PC-3 (cell line): Measurements from ENCODE around the gene ACOT13. TPM values are rescaled to one million over a fixed set of nuclear protein-coding genes. Genes with fewer than 3 reads are reported as not detected.

ENCODE experiments used
- ATAC-seq: fragments of 200-7000 bp; cut with Tn5 transposase; 2 replicates; pipeline ENCODE4 v1.9.1; 2020; ENCODE audit warnings: mild to moderate bottlenecking, moderate library complexity
- BruUV-seq: library from RNA; stranded (reverse); fragments of 400-500 nt; replicated peaks from 2 replicates; lab custom pipeline; 2021; lab: Mats Ljungman, UMichigan
- CTCF ChIA-PET: fragments of 300-600 bp; sonication (Branson Sonifier 250); formaldehyde crosslinking; loops from one replicate; lab custom pipeline; 2022; ENCODE audit warnings: antibody characterized with exemption; lab: Charles Lee
- POLR2A ChIA-PET: fragments of 300-600 bp; sonication (Branson Sonifier 250); formaldehyde crosslinking; loops from one replicate; lab custom pipeline; 2022; ENCODE audit warnings: antibody characterized with exemption; ENCODE audit not compliant: unreplicated experiment; lab: Charles Lee
- DNase-seq: peaks from one replicate; pipeline ENCODE4 v3.0.0-alpha.2; 2015
- H2AFZ ChIP-seq: fragments of 300-600 bp; sonication (generic); 2 replicates; pipeline ENCODE4 v1.6.0; 2016; ENCODE audit warnings: antibody characterized with exemption, low read length
- H3F3A ChIP-seq: fragments of 300-600 bp; sonication (generic); one replicate; pipeline ENCODE4 v1.6.0; 2017; ENCODE audit warnings: antibody characterized with exemption, low read length, control low read depth, mild to moderate bottlenecking; ENCODE audit not compliant: unreplicated experiment
- H3K27ac ChIP-seq: fragments of 300-600 bp; sonication (generic); 2 replicates; pipeline ENCODE4 v1.5.1; 2016; ENCODE audit warnings: mild to moderate bottlenecking, low read length
- H3K27me3 ChIP-seq: fragments of 300-600 bp; sonication (generic); 2 replicates; pipeline ENCODE4 v1.6.1; 2016; ENCODE audit warnings: low read length, mixed read lengths
- H3K36me3 ChIP-seq: fragments of 300-600 bp; sonication (generic); 2 replicates; pipeline ENCODE4 v1.6.1; 2016; ENCODE audit warnings: low read depth, mixed run types, low read length, mixed read lengths
- H3K4me1 ChIP-seq: fragments of 300-600 bp; sonication (generic); 2 replicates; pipeline ENCODE4 v1.5.1; 2016; ENCODE audit warnings: low read length; ENCODE audit not compliant: insufficient read depth
- H3K4me2 ChIP-seq: fragments of 300-600 bp; sonication (generic); 2 replicates; pipeline ENCODE4 v1.6.0; 2016; ENCODE audit warnings: low read length
- H3K4me3 ChIP-seq: fragments of 300-600 bp; sonication (generic); 2 replicates; pipeline ENCODE4 v1.5.1; 2016; ENCODE audit warnings: mild to moderate bottlenecking, low read length, mixed read lengths
- H3K79me2 ChIP-seq: fragments of 300-600 bp; sonication (generic); 2 replicates; pipeline ENCODE4 v1.6.1; 2017; ENCODE audit warnings: low read length, mixed read lengths
- H3K9ac ChIP-seq: fragments of 300-600 bp; sonication (generic); 2 replicates; pipeline ENCODE4 v1.6.0; 2016; ENCODE audit warnings: mild to moderate bottlenecking, low read length
- H3K9me2 ChIP-seq: fragments of 300-600 bp; sonication (generic); replicated peaks from 2 replicates; pipeline ENCODE4 v1.6.1; 2016; ENCODE audit warnings: mixed run types, low read length, mixed read lengths
- H3K9me3 ChIP-seq: fragments of 300-600 bp; sonication (generic); 2 replicates; pipeline ENCODE4 v1.6.1; 2016; ENCODE audit warnings: low read length, mixed read lengths
- H4K20me1 ChIP-seq: fragments of 300-600 bp; sonication (generic); 2 replicates; pipeline ENCODE4 v1.6.1; 2016; ENCODE audit warnings: low read length, mixed read lengths
- EZH2 ChIP-seq: fragments of 300-600 bp; sonication (generic); IDR thresholded peaks from one replicate; pipeline ENCODE4 v1.6.1; 2017; ENCODE audit warnings: antibody characterized with exemption, mild to moderate bottlenecking, low read length; ENCODE audit not compliant: unreplicated experiment
- EZH2phosphoT487 ChIP-seq: fragments of 300-600 bp; sonication (generic); IDR thresholded peaks from 2 replicates; pipeline ENCODE4 v1.6.1; 2018; ENCODE audit warnings: mild to moderate bottlenecking, antibody characterized with exemption, low read length, borderline replicate concordance
- intact Hi-C: fragments of 100-400 bp; cut with micrococcal nuclease; formaldehyde crosslinking; loops from 2 replicates; pipeline ENCODE4 v1.9.0; 2023
- total RNA-seq: library from RNA; depleted of rRNA; stranded (reverse); fragments of >200 nt; gene quantifications from 2 replicates; pipeline ENCODE4 v1.2.3, GENCODE V29; 2014
- TF ChIP-seq, protein P1 (sequence below): fragments of 300-600 bp; sonication (generic); conservative IDR thresholded peaks from 2 replicates; pipeline ENCODE4 v1.5.1; 2017; ENCODE audit warnings: antibody characterized with exemption, low read depth, mild to moderate bottlenecking, low read length

The ACOT13 gene
- total RNA-seq, 1 experiment from 2014 or later = 13.5 TPM

DNA sequence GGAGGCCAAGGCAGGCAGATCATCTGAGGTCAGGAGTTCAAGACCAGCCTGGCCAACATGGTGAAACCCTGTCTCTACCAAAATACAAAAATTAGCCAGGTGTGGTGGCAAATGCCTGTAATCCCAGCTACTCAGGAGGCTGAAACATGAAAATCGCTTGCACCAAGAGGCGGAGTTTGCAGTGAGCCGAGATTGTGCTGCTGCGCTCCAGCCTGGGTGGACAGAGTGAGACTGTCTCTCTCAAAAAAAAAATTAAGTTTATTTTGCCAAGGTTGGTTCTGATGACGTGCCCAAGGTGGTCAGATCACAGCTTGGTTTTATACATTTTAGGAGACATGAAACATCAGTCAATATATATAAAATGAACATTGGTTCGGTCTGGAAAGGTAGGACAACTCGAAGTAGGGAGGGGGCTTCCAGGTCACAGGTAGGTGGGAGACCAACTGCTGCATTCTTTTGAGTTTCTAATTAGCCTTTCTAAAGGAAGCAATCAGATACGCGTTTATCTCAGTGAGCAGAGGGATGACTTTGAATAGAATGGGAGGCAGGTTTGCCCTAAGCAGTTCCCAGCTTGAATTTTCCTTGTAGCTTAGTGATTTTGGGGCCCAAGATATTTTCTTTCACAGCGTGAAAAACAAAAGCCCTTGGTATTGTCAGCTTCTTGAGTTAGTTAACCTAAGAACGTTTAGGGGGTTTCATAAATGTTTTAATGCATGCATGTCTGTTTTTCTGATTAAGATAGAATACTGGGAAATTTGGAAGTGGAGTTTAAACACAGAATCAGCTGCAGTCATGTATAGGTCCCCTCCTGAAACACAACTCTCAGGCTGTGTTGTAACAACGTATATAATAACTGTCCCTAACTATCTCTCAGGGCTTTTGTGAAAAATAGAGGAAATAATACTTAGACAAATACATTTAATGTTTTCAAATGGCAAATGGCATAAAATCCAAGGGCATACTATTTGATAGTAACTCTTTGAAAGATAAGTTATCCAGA, 16.7 kb downstream of the ACOT13 start:
- no peak overlapping the region for H3K4me3 ChIP-seq
- ChIA-PET POLR2A (no interaction called here), CTCF (no interaction called here)
- DNase-seq (no peak), ATAC-seq (no peak)
- no peak for TF ChIP-seq EZH2
- TF ChIP-seq, protein P1, sequence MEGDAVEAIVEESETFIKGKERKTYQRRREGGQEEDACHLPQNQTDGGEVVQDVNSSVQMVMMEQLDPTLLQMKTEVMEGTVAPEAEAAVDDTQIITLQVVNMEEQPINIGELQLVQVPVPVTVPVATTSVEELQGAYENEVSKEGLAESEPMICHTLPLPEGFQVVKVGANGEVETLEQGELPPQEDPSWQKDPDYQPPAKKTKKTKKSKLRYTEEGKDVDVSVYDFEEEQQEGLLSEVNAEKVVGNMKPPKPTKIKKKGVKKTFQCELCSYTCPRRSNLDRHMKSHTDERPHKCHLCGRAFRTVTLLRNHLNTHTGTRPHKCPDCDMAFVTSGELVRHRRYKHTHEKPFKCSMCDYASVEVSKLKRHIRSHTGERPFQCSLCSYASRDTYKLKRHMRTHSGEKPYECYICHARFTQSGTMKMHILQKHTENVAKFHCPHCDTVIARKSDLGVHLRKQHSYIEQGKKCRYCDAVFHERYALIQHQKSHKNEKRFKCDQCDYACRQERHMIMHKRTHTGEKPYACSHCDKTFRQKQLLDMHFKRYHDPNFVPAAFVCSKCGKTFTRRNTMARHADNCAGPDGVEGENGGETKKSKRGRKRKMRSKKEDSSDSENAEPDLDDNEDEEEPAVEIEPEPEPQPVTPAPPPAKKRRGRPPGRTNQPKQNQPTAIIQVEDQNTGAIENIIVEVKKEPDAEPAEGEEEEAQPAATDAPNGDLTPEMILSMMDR = no peak
- no peak for TF ChIP-seq EZH2phosphoT487
- no peaks in the 10 kb centered on the region for H3K79me2 ChIP-seq
- no peaks in the 10 kb centered on the region for H4K20me1 ChIP-seq
- H3K9ac ChIP-seq = no peak overlapping the region
- H2AFZ ChIP-seq = no peak overlapping the region
- no peak overlapping the region for H3K4me2 ChIP-seq
- no peaks in the 10 kb centered on the region for H3K9me3 ChIP-seq
- BruUV-seq = no TSS peak
- intact Hi-C loops = no loop called here
- no peaks in the 10 kb centered on the region for H3K36me3 ChIP-seq
- no peaks in the 10 kb centered on the region for H3K9me2 ChIP-seq
- no peaks in the 10 kb centered on the region for H3F3A ChIP-seq
- H3K27ac ChIP-seq = no peak overlapping the region
- H3K4me1 ChIP-seq = no peaks in the 10 kb centered on the region
- H3K27me3 ChIP-seq = no peaks in the 10 kb centered on the region

DNA sequence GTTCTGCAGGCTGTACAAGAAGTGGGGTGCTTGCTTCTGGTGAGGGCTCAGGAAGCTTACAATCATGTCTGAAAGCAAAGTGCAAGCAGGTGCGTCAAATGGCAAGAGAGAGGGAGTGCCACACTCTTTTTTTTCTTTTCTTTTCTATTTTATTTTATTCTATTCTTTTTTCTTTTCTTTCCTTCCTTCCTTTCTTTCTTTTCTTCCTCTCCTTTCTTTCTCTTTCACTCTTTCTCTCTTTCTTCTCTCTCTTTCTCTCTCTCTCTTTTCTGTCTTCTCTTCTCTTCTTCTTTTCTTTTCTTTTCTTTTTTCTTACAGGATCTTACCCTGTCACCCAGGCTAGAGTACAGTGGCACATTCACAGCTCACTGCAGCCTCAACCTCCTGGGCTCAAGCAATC, 19.5 kb downstream of the ACOT13 start:
- Histone ChIP-seq H3K27me3 (no peaks in the 10 kb centered on the region), H2AFZ (no peak overlapping the region), H3K9ac (no peak overlapping the region), H3F3A (no peaks in the 10 kb centered on the region), H3K9me2 (no peaks in the 10 kb centered on the region), H3K4me3 (no peak overlapping the region), H3K79me2 (no peaks in the 10 kb centered on the region), H3K27ac (no peak overlapping the region), H3K36me3 (no peaks in the 10 kb centered on the region), H4K20me1 (no peaks in the 10 kb centered on the region), H3K4me2 (no peak overlapping the region), H3K4me1 (no peaks in the 10 kb centered on the region), H3K9me3 (no peaks in the 10 kb centered on the region)
- TF ChIP-seq EZH2 (no peak), EZH2phosphoT487 (no peak)
- TF ChIP-seq, protein P1 = no peak
- ChIA-PET CTCF (no interaction called here), POLR2A (no interaction called here)
- intact Hi-C loops = no loop called here
- DNase-seq = no peak
- no peak for ATAC-seq
- BruUV-seq = no TSS peak

DNA sequence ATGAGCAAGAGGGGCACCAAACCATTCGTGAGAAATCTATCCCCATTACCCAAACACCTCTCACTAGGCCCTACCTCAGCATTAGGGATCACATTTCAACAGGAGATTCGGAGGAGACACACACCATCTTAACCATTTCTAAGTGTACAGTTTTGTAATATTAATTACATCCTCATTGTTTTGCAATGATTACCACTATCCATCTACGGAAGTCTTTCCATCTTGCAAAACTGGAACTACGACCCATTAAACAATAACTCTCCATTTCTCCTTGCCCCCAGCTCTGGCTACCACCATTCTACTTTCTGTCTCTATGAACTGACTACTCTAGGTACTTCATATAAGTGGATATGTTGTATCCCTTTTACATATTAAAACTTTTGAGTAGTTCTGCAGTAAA, 20.1 kb downstream of the ACOT13 start:
- CTCF ChIA-PET = no interaction called here
- Histone ChIP-seq H3K27ac (no peak overlapping the region), H3K9me3 (no peaks in the 10 kb centered on the region)

More for the DNA sequence above, 20.1 kb downstream of the ACOT13 start:
- no peaks in the 10 kb centered on the region for H3K27me3 ChIP-seq
- H3K36me3 ChIP-seq = no peaks in the 10 kb centered on the region
- DNase-seq (no peak), ATAC-seq (no peak)
- H3F3A ChIP-seq = no peaks in the 10 kb centered on the region
- H3K4me3 ChIP-seq = no peak overlapping the region
- H4K20me1 ChIP-seq = no peaks in the 10 kb centered on the region
- no peaks in the 10 kb centered on the region for H3K79me2 ChIP-seq
- H2AFZ ChIP-seq = no peak overlapping the region
- intact Hi-C loops = no loop called here
- TF ChIP-seq, protein P1 = no peak
- TF ChIP-seq EZH2phosphoT487 = no peak
- TF ChIP-seq EZH2 = no peak
- H3K4me2 ChIP-seq = no peak overlapping the region
- no peaks in the 10 kb centered on the region for H3K4me1 ChIP-seq
- no peaks in the 10 kb centered on the region for H3K9me2 ChIP-seq
- BruUV-seq = no TSS peak
- no peak overlapping the region for H3K9ac ChIP-seq
- POLR2A ChIA-PET = no interaction called here
